HG02943 (cell line): ENCODE results near the gene NCOA4.
"Not testable (repeated sequence)": the region's sequence is repeated elsewhere in the genome, so short reads cannot be mapped to it uniquely, and the experiment has no call there.

Experiments
- ATAC-seq: cut with Tn5 transposase; IDR thresholded peaks from one replicate; pipeline ENCODE4 v1.9.1; 2021; ENCODE audit warnings: mild to moderate bottlenecking, low read depth, moderate library complexity; ENCODE audit not compliant: unreplicated experiment

The NCOA4 gene

GRCh38 chr10:46030091-46030937, at the start of gene NCOA4:
Gene NCOA4, minus strand, starts transcription at chr10:46030623. Its CDS starts 13,943 bp downstream, at chr10:46016680.
- peak; percentile 97 for ATAC-seq

GRCh38 chr10:46079831-46080585, 49.6 kb upstream of the NCOA4 start:
- no peak for ATAC-seq

GRCh38 chr10:46077731-46078413, 47.4 kb upstream of the NCOA4 start:
- ATAC-seq: no peak

GRCh38 chr10:46077141-46077554, 46.7 kb upstream of the NCOA4 start:
- ATAC-seq: no peak

- ATAC-seq: no peak
These were observed 45.4 kb upstream of the NCOA4 start for GRCh38 chr10:46075869-46076268.

GRCh38 chr10:46074196-46074946, 43.9 kb upstream of the NCOA4 start:
- no peak for ATAC-seq

GRCh38 chr10:46073564-46073963, 43.1 kb upstream of the NCOA4 start:
- ATAC-seq: no peak

- ATAC-seq: no peak
These were observed 40.3 kb upstream of the NCOA4 start for GRCh38 chr10:46070749-46071148.

GRCh38 chr10:46069771-46070463, 39.5 kb upstream of the NCOA4 start:
- ATAC-seq: no peak

- ATAC-seq: no peak
These were observed 38.5 kb upstream of the NCOA4 start for GRCh38 chr10:46068905-46069304.

GRCh38 chr10:46068117-46068516, 37.7 kb upstream of the NCOA4 start:
- no peak for ATAC-seq

- ATAC-seq: no peak
These were observed 33.9 kb upstream of the NCOA4 start for GRCh38 chr10:46064269-46064817.

- ATAC-seq: no peak
These were observed 32.5 kb upstream of the NCOA4 start for GRCh38 chr10:46062723-46063428.

GRCh38 chr10:46060706-46061105, 30.3 kb upstream of the NCOA4 start:
- ATAC-seq: no peak

GRCh38 chr10:46057927-46058326, 27.5 kb upstream of the NCOA4 start:
- ATAC-seq: not testable (repeated sequence)

GRCh38 chr10:46057038-46057437, 26.6 kb upstream of the NCOA4 start:
- no peak for ATAC-seq

- ATAC-seq: no peak
These were observed 25.3 kb upstream of the NCOA4 start for GRCh38 chr10:46055771-46056170.

GRCh38 chr10:46053534-46054434, 23.4 kb upstream of the NCOA4 start:
- no peak for ATAC-seq
